Stimulated activated naive CD8-positive, alpha-beta T cell treated with anti-CD3 and anti-CD28 coated beads, Interleukin-15, amount 100 ng/mL, for 72 hours (primary cell): ENCODE data around the gene UQCRHL.

Experiments
- ATAC-seq: fragments of 150-1000 bp; cut with Tn5 transposase; 2 replicates; pipeline ENCODE4 v1.10.0; 2021; ENCODE audit warnings: mild to moderate bottlenecking, moderate library complexity
- DNase-seq, 2 donors: peaks; one replicate each; pipeline ENCODE4 v3.0.0; 2021 to 2022
- H3K27ac Mint-ChIP-seq, 2 donors: one replicate each; pipeline ENCODE4 v1.8.0; 2022; ENCODE audit warnings: mild to moderate bottlenecking in 2 of 2, mixed read lengths in 2 of 2, moderate library complexity in 2 of 2
- H3K27me3 Mint-ChIP-seq: one replicate; pipeline ENCODE4 v1.8.0; 2022; ENCODE audit warnings: mixed read lengths
- H3K4me1 Mint-ChIP-seq: one replicate; pipeline ENCODE4 v1.8.0; 2022; ENCODE audit warnings: mild to moderate bottlenecking, mixed read lengths
- H3K4me3 Mint-ChIP-seq, 2 donors: one replicate each; pipeline ENCODE4 v1.8.0; 2022; ENCODE audit warnings: mild to moderate bottlenecking in 2 of 2, mixed read lengths in 2 of 2, moderate library complexity in 1 of 2
- H3K9me3 Mint-ChIP-seq, 2 donors: one replicate each; pipeline ENCODE4 v1.8.0; 2022; ENCODE audit warnings: mixed read lengths in 2 of 2

UQCRHL gene

GRCh38 chr1:15758343-15758931 is 49.0 kb downstream of the UQCRHL start, which contains the start of gene FBLIM1:
TSS of gene FBLIM1 (plus strand) at chr1:15758795. CDS start at chr1:15764984, 6,189 bp downstream.
- Mint-ChIP-seq H3K4me3 (peak within 1 kb of the TSS; percentile 50 to 74), H3K9me3 (no peaks in the 10 kb centered on the region), H3K4me1 (peaks cover 25% of the 10 kb centered on the region), H3K27ac (peak within 1 kb of the TSS in 1 of 2 donors; percentile 33), H3K27me3 (peaks cover 78% of the 10 kb centered on the region)
- ATAC-seq, result peak; percentile 29
- no peak for DNase-seq

- Mint-ChIP-seq H3K4me1 (peaks cover 25% of the 10 kb centered on the region), H3K4me3 (peak overlapping the region; percentile 50 to 74), H3K9me3 (no peaks in the 10 kb centered on the region), H3K27ac (peak overlapping the region in 1 of 2 donors; percentile 33), H3K27me3 (peaks cover 80% of the 10 kb centered on the region)
- DNase-seq (no peak), ATAC-seq (peak; percentile 16)
Measured at GRCh38 chr1:15757575-15758342, 49.7 kb downstream of the UQCRHL start.
